HepG2 (cell line): ENCODE data around the gene CNPY4. TPM values are rescaled to one million over a fixed set of nuclear protein-coding genes. Genes with fewer than 3 reads are reported as not detected.

Experiments
- AKAP8 ChIP-seq: sonication (generic); formaldehyde crosslinking; IDR thresholded peaks from 2 replicates; pipeline ENCODE4 v1.5.1; 2020; ENCODE audit warnings: mild to moderate bottlenecking, missing genetic modification reagents
- ATAD3A ChIP-seq: sonication (generic); formaldehyde crosslinking; IDR thresholded peaks from 2 replicates; pipeline ENCODE4 v1.4.0; 2020; ENCODE audit warnings: missing genetic modification reagents
- ATF7-NPFF ChIP-seq: sonication (generic); formaldehyde crosslinking; IDR thresholded peaks from 2 replicates; pipeline ENCODE4 v1.8.1; 2023; ENCODE audit warnings: mild to moderate bottlenecking, low read depth, missing genetic modification reagents, moderate library complexity
- BHLHE40 ChIP-seq: IDR thresholded peaks from 2 replicates; pipeline ENCODE4 v1.6.1; 2011; ENCODE audit warnings: low read length, improper control_type of control experiment
- BRD4 ChIP-seq: sonication (generic); formaldehyde crosslinking; IDR thresholded peaks from 2 replicates; pipeline ENCODE4 v1.4.0; 2020; ENCODE audit warnings: missing genetic modification reagents
- DRAP1 ChIP-seq: IDR thresholded peaks from 2 replicates; pipeline ENCODE4 v1.6.1; 2016; ENCODE audit warnings: missing genetic modification reagents, missing compliant biosample characterization
- DZIP1 ChIP-seq: sonication (generic); formaldehyde crosslinking; IDR thresholded peaks from 2 replicates; pipeline ENCODE4 v1.5.0; 2020; ENCODE audit warnings: mild to moderate bottlenecking, missing genetic modification reagents
- HOXA3 ChIP-seq: sonication (generic); formaldehyde crosslinking; IDR thresholded peaks from 2 replicates; pipeline ENCODE4 v1.5.0; 2020; ENCODE audit warnings: missing genetic modification reagents
- JUN ChIP-seq: sonication (generic); formaldehyde crosslinking; IDR thresholded peaks from 2 replicates; pipeline ENCODE4 v1.4.0; 2020; ENCODE audit warnings: mild to moderate bottlenecking, missing genetic modification reagents
- KDM4B ChIP-seq: sonication (generic); formaldehyde crosslinking; IDR thresholded peaks from 2 replicates; pipeline ENCODE4 v1.4.0; 2020; ENCODE audit warnings: missing genetic modification reagents
- MTA1 ChIP-seq: sonication (generic); formaldehyde crosslinking; IDR thresholded peaks from 2 replicates; pipeline ENCODE4 v1.4.0; 2020; ENCODE audit warnings: missing genetic modification reagents, mild to moderate bottlenecking, borderline replicate concordance
- MTF1 ChIP-seq: sonication (generic); formaldehyde crosslinking; IDR thresholded peaks from 2 replicates; pipeline ENCODE4 v1.5.0; 2020; ENCODE audit warnings: missing genetic modification reagents
- NCOA5 ChIP-seq: sonication (generic); formaldehyde crosslinking; IDR thresholded peaks from 2 replicates; pipeline ENCODE4 v1.4.0; 2020; ENCODE audit warnings: missing genetic modification reagents
- NR2F1 ChIP-seq, 2 experiments: fragments of 450-650 bp in 1 of 2; formaldehyde crosslinking in 1 of 2; IDR thresholded peaks; 2 replicates each; pipeline versions ENCODE4 v1.5.0 to v1.6.1; 2016 to 2020; ENCODE audit warnings: mild to moderate bottlenecking in 1 of 2, missing compliant biosample characterization in 1 of 2, missing genetic modification reagents in 1 of 2, moderate library complexity in 1 of 2
- PAF1 ChIP-seq: IDR thresholded peaks from 2 replicates; pipeline ENCODE4 v1.6.1; 2016; ENCODE audit warnings: missing genetic modification reagents, missing compliant biosample characterization
- SIX1 ChIP-seq: sonication (generic); formaldehyde crosslinking; IDR thresholded peaks from 2 replicates; pipeline ENCODE4 v1.4.0; 2020; ENCODE audit warnings: missing genetic modification reagents, borderline replicate concordance
- SMAD3 ChIP-seq: sonication (generic); formaldehyde crosslinking; IDR thresholded peaks from 2 replicates; pipeline ENCODE4 v1.4.0; 2020; ENCODE audit warnings: missing genetic modification reagents
- SOX6 ChIP-seq, 2 experiments: fragments of 450-650 bp in 1 of 2; sonication (generic) in 1 of 2; formaldehyde crosslinking in 1 of 2; IDR thresholded peaks; 2 replicates each; pipeline versions ENCODE4 v1.4.0 to v1.6.1; 2017 to 2020; ENCODE audit warnings: antibody characterized with exemption in 1 of 2, mild to moderate bottlenecking in 1 of 2, missing genetic modification reagents in 1 of 2
- TARDBP ChIP-seq: sonication (generic); formaldehyde crosslinking; IDR thresholded peaks from 2 replicates; pipeline ENCODE4 v1.8.0; 2022; ENCODE audit warnings: mild to moderate bottlenecking, missing genetic modification reagents
- TSC22D2 ChIP-seq: sonication (generic); formaldehyde crosslinking; IDR thresholded peaks from 2 replicates; pipeline ENCODE4 v1.5.1; 2020; ENCODE audit warnings: missing genetic modification reagents, mild to moderate bottlenecking, borderline replicate concordance
- ZBTB43 ChIP-seq: sonication (generic); formaldehyde crosslinking; conservative IDR thresholded peaks from 2 replicates; pipeline ENCODE4 v1.4.0; 2020; ENCODE audit warnings: missing genetic modification reagents
- ZNF124 ChIP-seq: sonication (generic); formaldehyde crosslinking; IDR thresholded peaks from 2 replicates; pipeline ENCODE4 v1.4.0; 2020; ENCODE audit warnings: missing genetic modification reagents
- ZNF556 ChIP-seq: sonication (generic); formaldehyde crosslinking; IDR thresholded peaks from 2 replicates; pipeline ENCODE4 v1.4.0; 2020; ENCODE audit warnings: mild to moderate bottlenecking, missing genetic modification reagents, borderline replicate concordance
- ZNF75D ChIP-seq: sonication (generic); formaldehyde crosslinking; IDR thresholded peaks from 2 replicates; pipeline ENCODE4 v1.8.1; 2023; ENCODE audit warnings: missing genetic modification reagents, mild to moderate bottlenecking, borderline replicate concordance
- ZNF850 ChIP-seq: sonication (generic); formaldehyde crosslinking; conservative IDR thresholded peaks from 2 replicates; pipeline ENCODE4 v1.9.0; 2021; ENCODE audit warnings: mild to moderate bottlenecking, missing genetic modification reagents
- ZNF878 ChIP-seq: sonication (generic); formaldehyde crosslinking; IDR thresholded peaks from 2 replicates; pipeline ENCODE4 v1.8.1; 2023; ENCODE audit warnings: mild to moderate bottlenecking, missing genetic modification reagents, moderate library complexity
- polyA plus RNA-seq, 8 experiments: library from polyadenylated mRNA; depleted of rRNA in 3 of 8; stranded (reverse) in 7 of 8; unstranded in 1 of 8; fragments of >200 nt; fragmentation: Illumina TruSeq in 4 of 8; extraction: Trizol in 4 of 8; gene quantifications; 2 replicates each; pipeline versions ENCODE4 v1.2.1 to v1.2.3, GENCODE V29; 2011 to 2016; ENCODE audit warnings: low read depth in 4 of 8, missing spikeins in 1 of 8, mixed read lengths in 1 of 8; ENCODE audit not compliant: insufficient read depth in 1 of 8
- total RNA-seq, 5 experiments: library from RNA; depleted of rRNA; stranded (reverse); fragments of >200 nt; fragmentation: Illumina TruSeq; extraction: Trizol; gene quantifications; 2 replicates each; pipeline ENCODE4 v1.2.3, GENCODE V29; 2016; ENCODE audit warnings: low read depth in 1 of 5
- TF ChIP-seq, protein P1 (sequence below): sonication (generic); formaldehyde crosslinking; IDR thresholded peaks from 2 replicates; pipeline ENCODE4 v1.4.0; 2020; ENCODE audit warnings: mild to moderate bottlenecking, missing genetic modification reagents

The CNPY4 gene
- total and polyA plus RNA-seq, 2 of the 13 experiments (the other 11 are each of a cell fraction or from before 2014, with no cell fraction given) = 6.2 to 12.7 TPM

DNA sequence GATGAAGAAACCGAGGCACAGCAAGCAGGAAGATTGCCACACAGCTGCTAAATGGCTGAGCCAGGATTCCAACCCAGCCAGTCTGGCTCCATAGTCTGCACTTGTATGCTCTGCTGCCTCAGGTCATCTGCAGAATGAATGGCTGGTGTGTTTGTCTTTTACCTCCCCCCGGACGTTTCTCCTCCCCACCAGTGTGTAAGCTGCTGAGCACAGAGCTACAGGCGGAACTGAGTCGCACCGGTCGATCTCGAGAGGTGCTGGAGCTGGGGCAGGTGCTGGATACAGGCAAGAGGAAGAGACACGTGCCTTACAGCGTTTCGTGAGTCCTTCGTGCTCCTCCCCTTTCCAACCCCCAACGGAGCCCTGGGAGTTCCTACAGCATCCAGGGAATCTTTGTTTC lies 2.6 kb downstream of the CNPY4 start (continued):
- TF ChIP-seq ZBTB43 (CRISPR knock-in tag) (no peak), NR2F1 (CRISPR knock-in tag; IDR thresholded peaks at IDR 0.05) (no peak), KDM4B (no peak), TSC22D2 (CRISPR knock-in tag) (no peak), MTF1 (CRISPR knock-in tag) (no peak), JUN (CRISPR knock-in tag) (0 out of 2 replicates have a peak, but pooled peaks have one; percentile 63), DRAP1 (peak; percentile 56; the same call in 1 of the 2 replicates), SIX1 (CRISPR knock-in tag) (no peak), ZNF556 (CRISPR knock-in tag) (peak; percentile 72; the same call in 1 of the 2 replicates), HOXA3 (CRISPR knock-in tag) (peak; percentile 70), TARDBP (peak; percentile 43; the same call in 1 of the 2 replicates), ZNF878 (CRISPR knock-in tag) (no peak), NCOA5 (CRISPR knock-in tag) (no peak), ATF7-NPFF (CRISPR knock-in tag) (no peak), MTA1 (no peak), ZNF75D (CRISPR knock-in tag) (no peak), ZNF124 (CRISPR knock-in tag) (peak; percentile 29; the same call in 1 of the 2 replicates), ZNF850 (CRISPR knock-in tag) (no peak), BHLHE40 (peak; percentile 85), BRD4 (CRISPR knock-in tag) (no peak), DZIP1 (CRISPR knock-in tag) (no peak), AKAP8 (CRISPR knock-in tag) (peak; percentile 61; the same call in 1 of the 2 replicates), ATAD3A (CRISPR knock-in tag) (no peak), SOX6 (IDR thresholded peaks at IDR 0.05) (no peak), SOX6 (CRISPR knock-in tag; IDR thresholded peaks at IDR 0.05) (0 out of 2 replicates have a peak, but pooled peaks have one; percentile 9), SMAD3 (CRISPR knock-in tag) (no peak; the same call in 1 of the 2 replicates), PAF1 (CRISPR knock-in tag) (no peak)
- TF ChIP-seq, protein P1, sequence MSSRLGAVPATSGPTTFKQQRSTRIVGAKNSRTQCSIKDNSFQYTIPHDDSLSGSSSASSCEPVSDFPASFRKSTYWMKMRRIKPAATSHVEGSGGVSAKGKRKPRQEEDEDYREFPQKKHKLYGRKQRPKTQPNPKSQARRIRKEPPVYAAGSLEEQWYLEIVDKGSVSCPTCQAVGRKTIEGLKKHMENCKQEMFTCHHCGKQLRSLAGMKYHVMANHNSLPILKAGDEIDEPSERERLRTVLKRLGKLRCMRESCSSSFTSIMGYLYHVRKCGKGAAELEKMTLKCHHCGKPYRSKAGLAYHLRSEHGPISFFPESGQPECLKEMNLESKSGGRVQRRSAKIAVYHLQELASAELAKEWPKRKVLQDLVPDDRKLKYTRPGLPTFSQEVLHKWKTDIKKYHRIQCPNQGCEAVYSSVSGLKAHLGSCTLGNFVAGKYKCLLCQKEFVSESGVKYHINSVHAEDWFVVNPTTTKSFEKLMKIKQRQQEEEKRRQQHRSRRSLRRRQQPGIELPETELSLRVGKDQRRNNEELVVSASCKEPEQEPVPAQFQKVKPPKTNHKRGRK (CRISPR knock-in tag) = no peak
